Inflammatory macrophage treated with lipopolysaccharide for 1 hour (primary cell): Measurements from ENCODE around the gene LRIG1.
A peak's percentile ranks its signal among the peaks of the same experiment; 100 is the strongest.

Source experiments
- DNase-seq, 2 donors: peaks; one replicate each; pipeline ENCODE4 v3.0.0-alpha.2; 2020 to 2022

LRIG1 gene

DNA sequence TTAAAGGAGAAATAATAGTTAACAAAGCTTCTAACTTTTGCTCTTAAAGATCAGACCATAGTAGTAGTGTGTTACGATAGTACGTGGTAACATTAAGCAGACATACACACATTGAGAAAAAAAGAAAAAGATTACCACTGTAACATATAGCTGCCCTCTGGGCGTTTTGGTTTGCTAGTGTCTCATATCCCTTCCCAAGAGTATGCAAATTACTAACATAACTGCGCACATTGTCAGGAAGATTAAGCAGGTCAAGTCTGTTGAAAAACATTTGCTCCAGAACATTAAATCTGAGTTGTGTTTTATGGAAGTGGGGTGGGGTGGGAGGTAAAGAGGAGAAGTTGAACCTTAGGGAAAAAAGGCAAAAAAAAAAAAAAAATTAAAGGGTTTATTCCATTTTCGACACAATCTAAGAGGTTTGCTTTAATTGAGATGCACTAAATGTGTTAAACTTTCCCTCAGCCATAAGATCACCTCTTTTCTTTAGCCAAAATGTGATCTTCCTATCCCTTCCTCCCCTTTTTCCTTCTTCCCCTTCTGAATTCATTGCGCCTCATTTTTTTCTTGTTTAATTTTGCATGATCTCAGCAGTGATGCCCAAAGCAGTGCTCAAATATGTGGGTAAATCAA is 1.5 kb upstream of the LRIG1 start:
- DNase-seq = no peak

GRCh38 chr3:66501483-66502244 is 842 bp upstream of the LRIG1 start:
- DNase-seq = no peak

GRCh38 chr3:66499881-66500575 is 794 bp downstream of the LRIG1 start:
- DNase-seq = peak in 1 of 2 donors; percentile 4

DNA sequence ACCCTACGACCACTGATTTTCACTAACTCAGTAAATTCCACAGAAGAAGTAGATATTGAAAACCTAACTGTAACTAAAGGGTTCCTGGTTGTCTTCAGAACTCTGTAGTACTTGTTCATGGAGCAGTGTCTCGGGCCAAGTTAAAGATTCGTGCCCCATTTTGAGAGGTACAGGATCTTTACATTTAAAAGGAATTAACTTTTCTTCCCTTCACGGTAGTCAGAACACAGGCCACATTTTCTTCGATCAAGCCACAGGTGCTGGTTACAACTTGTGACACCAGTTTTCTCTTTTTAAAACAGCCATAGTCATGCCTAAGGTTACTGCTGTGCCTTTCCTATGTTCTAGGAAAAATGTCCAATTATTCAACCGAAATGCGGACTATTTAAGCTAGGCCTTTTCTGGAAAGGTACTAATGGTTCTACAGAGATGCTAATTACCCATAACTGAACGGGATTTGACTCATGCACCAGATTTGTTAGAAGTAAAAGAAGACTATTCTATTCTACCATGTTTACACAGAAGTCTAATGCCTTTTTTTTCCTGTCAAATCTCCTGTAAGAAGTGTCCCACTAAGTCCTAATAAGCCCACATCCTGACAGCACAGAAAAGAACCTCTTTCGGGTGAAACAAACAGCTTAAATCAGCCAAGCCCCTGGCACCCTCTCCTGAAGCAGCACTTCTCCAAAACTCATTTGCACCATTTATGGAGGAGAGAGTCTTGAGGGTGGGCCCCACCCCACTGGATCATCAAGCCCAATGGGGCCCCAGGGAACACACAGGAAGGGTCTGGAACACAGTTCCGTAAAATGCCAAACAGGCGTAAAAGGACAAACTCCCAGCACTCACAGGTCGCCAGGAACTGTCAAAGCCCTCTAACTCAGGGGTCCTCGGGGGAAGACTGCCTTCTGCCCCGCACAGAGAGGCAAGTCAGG is 1.9 kb downstream of the LRIG1 start:
- no peak for DNase-seq

DNA sequence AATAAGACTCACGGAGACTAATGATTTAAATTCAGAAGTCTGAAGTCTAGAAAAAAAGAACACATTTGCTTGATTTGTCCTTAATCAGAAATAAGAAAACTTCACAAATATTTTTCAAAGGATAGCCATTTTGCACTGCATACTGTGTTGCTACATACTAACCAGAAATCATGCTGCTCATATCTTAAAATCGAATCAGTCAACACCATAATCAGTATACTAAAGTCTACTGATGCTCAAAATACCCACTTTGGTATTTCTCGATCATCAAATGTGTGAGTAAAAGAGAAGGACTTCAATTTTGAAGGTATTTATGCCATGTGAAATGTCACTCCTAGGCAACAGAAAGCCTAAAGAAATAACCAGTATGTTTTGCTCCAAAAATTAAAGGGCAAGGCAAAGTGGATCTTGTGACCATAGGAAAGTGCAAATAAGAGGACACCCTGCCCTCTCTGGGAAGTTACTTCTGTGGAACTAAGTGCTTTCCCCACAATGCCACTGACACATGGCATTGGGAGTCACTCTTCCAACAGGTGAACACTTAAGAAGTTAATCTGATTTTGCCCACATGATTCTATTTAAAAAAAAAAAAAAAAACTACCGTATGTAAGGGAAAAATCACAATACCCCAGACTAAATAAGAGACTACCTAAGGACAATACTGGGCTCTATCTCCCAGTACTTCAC is 2.7 kb downstream of the LRIG1 start:
- DNase-seq = no peak

- no peak for DNase-seq
These were observed 3.4 kb downstream of the LRIG1 start for GRCh38 chr3:66497288-66497984.

- no peak for DNase-seq
These were observed 4.1 kb downstream of the LRIG1 start for GRCh38 chr3:66496746-66497145.

DNA sequence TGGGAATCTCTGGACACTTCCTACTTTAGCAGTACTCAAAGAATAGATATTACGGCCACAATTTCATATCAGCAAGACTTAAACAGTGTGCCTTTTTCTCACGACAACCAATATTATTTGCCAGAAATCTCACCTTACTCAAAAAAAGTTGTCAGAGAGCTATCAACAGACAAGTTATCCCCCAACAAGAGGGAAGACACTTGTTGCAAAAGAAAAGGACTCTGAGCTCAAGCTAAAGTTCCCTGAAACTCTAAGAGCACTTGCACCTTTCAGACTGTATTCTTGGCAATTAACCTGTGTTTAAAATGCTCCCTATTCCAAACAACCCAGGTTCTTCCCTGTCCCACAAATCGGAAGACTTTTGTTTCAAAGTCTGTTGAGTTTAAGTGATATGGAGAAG is 4.5 kb downstream of the LRIG1 start:
- DNase-seq = no peak

GRCh38 chr3:66495668-66496045 is 5.2 kb downstream of the LRIG1 start:
- DNase-seq = no peak

GRCh38 chr3:66494959-66495667 is 5.7 kb downstream of the LRIG1 start:
- DNase-seq = no peak

GRCh38 chr3:66493458-66494099 is 7.2 kb downstream of the LRIG1 start:
- no peak for DNase-seq

DNA sequence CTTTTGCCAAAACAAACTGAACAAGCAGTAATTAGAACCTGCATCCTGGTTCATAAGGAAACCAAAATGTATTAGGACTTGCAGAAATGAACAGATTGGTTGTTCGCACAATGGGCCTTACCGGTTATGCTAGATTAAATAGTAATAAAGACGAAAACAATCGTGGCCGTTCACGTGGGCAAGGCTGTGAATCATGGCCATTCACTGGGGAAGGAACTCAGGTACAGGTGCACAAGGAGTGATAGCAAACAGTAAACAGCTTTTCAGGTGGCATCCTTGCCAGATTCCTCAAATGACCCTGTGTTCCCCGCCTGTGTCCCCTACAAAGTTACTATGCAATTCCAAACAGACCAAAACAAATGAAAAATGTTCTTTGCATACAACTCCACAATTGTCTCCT is 8.2 kb downstream of the LRIG1 start:
- no peak for DNase-seq

DNA sequence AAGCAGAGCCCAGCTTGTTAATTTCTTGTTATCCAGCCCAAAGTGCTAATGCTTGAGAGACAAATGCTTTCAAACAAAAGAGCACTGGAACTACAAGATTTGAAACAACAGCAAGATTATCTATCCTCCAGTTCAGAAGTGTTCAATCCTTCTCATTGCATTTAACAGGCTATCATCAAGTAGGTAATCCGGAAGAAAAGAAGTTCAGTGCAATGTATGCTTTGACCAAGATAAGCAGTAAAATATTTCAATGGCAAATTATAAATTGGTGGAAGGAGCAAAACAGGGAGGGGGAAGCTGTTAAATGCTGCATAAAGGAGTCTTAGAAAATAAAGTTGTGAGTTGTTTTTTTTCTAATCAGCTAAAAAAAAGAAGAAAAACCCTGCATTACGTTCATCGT is 8.8 kb downstream of the LRIG1 start:
- no peak for DNase-seq

- no peak for DNase-seq
These were observed 9.8 kb downstream of the LRIG1 start for GRCh38 chr3:66490984-66491383.

GRCh38 chr3:66490214-66490613 is 10.6 kb downstream of the LRIG1 start:
- DNase-seq = no peak

- no peak for DNase-seq
These were observed 11.2 kb downstream of the LRIG1 start for GRCh38 chr3:66489581-66489980.

- DNase-seq = no peak
These were observed 11.7 kb downstream of the LRIG1 start for GRCh38 chr3:66489115-66489514.

DNA sequence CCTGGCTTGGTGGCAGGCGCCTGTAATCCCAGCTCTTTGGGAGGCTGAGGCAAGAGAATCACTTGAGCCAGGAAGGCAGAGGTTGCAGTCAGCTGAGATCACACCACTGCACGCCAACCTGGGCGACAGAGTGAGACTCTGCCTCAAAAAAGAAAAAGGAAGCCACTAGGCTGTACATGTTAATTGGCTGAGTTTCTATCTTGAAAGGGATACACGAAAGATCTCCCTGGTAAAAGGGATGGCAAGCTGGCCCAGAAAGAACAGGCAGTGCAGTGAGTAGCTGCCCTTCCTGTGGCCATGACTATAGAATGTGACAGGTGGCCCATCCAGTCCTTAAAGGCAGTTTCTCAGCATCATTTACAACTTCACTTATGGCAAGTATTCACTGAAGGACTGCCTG is 12.3 kb downstream of the LRIG1 start:
- DNase-seq = no peak

- DNase-seq = no peak
These were observed 13.4 kb downstream of the LRIG1 start for GRCh38 chr3:66487465-66487864.

GRCh38 chr3:66486646-66487045 is 14.2 kb downstream of the LRIG1 start:
- DNase-seq = no peak

DNA sequence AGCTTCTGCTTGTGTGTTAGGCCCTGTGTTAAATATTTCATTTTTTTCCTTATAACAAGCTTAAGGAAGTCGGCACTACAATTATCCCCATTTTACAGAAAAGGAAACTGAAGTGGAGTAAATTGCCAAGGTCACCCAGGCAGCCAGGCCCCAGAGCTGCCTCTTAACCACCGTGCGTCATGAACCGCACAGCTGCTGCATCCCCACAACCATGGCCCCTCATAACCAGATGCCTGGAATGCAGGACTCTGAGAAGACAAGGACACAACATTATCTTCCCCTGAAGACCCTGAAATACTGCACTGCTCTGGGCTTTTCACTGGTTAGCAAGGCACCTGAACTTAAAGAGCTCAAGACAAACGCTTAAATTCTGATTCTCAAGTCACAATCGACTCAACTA is 14.6 kb downstream of the LRIG1 start:
- no peak for DNase-seq
